K562 treated with DMSO at 1 percent for 24 hours (cell line): ENCODE measurements around the gene LEPR. TPM values are rescaled to one million over a fixed set of nuclear protein-coding genes. Genes with fewer than 3 reads are reported as not detected.

Experiments
- total RNA-seq: library from RNA; unstranded; fragments of 300-600 nt; gene quantifications from 2 replicates; pipeline ENCODE4 v1.2.3, GENCODE V29; 2022; ENCODE audit warnings: low read depth; ENCODE audit not compliant: insufficient read depth

The LEPR gene
- total RNA-seq, result 7.8 and 8.8 TPM in 2 replicates

GRCh38 chr1:65420590-65421350 lies at the start of gene LEPR, which contains the start of gene LEPROT:
TSS of gene LEPR (plus strand) at chr1:65420668. CDS start at chr1:65565566, 144,898 bp downstream.
TSS of gene LEPROT (plus strand) at chr1:65420668. CDS start at chr1:65420725, 57 bp downstream.

Other genes with a start within 250 kb of the LEPR start
- 21.3 and 24.7 TPM in 2 replicates for gene DNAJC6, start 111.1 kb upstream of the LEPR start, total RNA-seq
- 21.9 and 30.3 TPM in 2 replicates for gene LEPROT, start within 50 bp of the LEPR start, total RNA-seq